K562 (cell line): ENCODE measurements around the gene STRA6. TPM values are rescaled to one million over a fixed set of nuclear protein-coding genes. Genes with fewer than 3 reads are reported as not detected.

Experiments
- ATAC-seq: fragments of 200-7000 bp; cut with Tn5 transposase; 3 replicates; pipeline ENCODE4 v1.9.1; 2020; ENCODE audit warnings: moderate library complexity
- BruUV-seq: library from RNA; stranded (reverse); fragments of 400-500 nt; replicated peaks from 2 replicates; lab custom pipeline; 2021; lab: Mats Ljungman, UMichigan
- CTCF ChIA-PET: fragments of 300-600 bp; formaldehyde crosslinking; extraction: SDS; loops from one replicate; lab custom pipeline; 2021; ENCODE audit warnings: low intra/inter-chr PET ratio; lab: Yijun Ruan, JAX
- POLR2A ChIA-PET: fragments of 300-600, 350-650 bp; sonication (Branson Sonifier 250); formaldehyde crosslinking; extraction: SDS; loops from one replicate; lab custom pipeline; 2021; ENCODE audit warnings: antibody characterized with exemption, inconsistent platforms; lab: Yijun Ruan, JAX
- DNase-seq, 4 experiments: peaks; one replicate each; pipeline versions ENCODE4 v3.0.0 to v3.0.0-alpha.2; 2011 to 2018; ENCODE audit warnings: low spot score in 3 of 4, mixed read lengths in 3 of 4; ENCODE audit errors: extremely low read depth in 1 of 4
- FAIRE-seq: peaks from 2 replicates; lab custom pipeline; 2011; peaks lifted over from hg19 to GRCh38; lab: Jason Lieb, UNC
- H2AFZ ChIP-seq: 2 replicates; pipeline ENCODE4 v1.6.0; 2011; ENCODE audit warnings: low read depth, low read length, control low read depth, inconsistent platforms
- H3K27ac ChIP-seq: fragments of 200-600 bp; 3 replicates; pipeline ENCODE4 v1.8.0; 2011; ENCODE audit warnings: low read depth, mild to moderate bottlenecking, control low read depth, inconsistent platforms, low read length, moderate library complexity, mixed read lengths; ENCODE audit errors: extremely low read depth
- H3K27me3 ChIP-seq, 2 experiments: fragments of 300-600 bp in 1 of 2; 2 replicates in 1 of 2; 3 replicates in 1 of 2; pipeline versions ENCODE4 v1.6.0 to v1.8.0; 2011; ENCODE audit warnings: inconsistent platforms in 2 of 2, low read length in 2 of 2, mild to moderate bottlenecking in 1 of 2, mixed read lengths in 1 of 2, moderate library complexity in 1 of 2; ENCODE audit not compliant: control insufficient read depth in 2 of 2, insufficient read depth in 2 of 2
- H3K36me3 ChIP-seq: fragments of 300-600 bp; 3 replicates; pipeline ENCODE4 v1.8.0; 2011; ENCODE audit warnings: mild to moderate bottlenecking, low read length, inconsistent platforms; ENCODE audit not compliant: control insufficient read depth, insufficient read depth
- H3K4me1 ChIP-seq, 2 experiments: fragments of 200-600 bp in 1 of 2; replicated peaks in 1 of 2; 2 replicates in 1 of 2; 3 replicates in 1 of 2; pipeline versions ENCODE4 v1.5.1 to v1.8.0; 2011; ENCODE audit warnings: inconsistent platforms in 2 of 2, low read length in 2 of 2, mild to moderate bottlenecking in 1 of 2, mixed read lengths in 1 of 2, moderate library complexity in 1 of 2; ENCODE audit not compliant: control insufficient read depth in 2 of 2, insufficient read depth in 2 of 2
- H3K4me2 ChIP-seq: 2 replicates; pipeline ENCODE4 v1.6.1; 2011; ENCODE audit warnings: low read length, control low read depth, inconsistent platforms, mixed read lengths; ENCODE audit not compliant: insufficient read depth
- H3K4me3 ChIP-seq: fragments of 200-600 bp; sonication (generic), shearing (Covaris generic); 2 replicates; pipeline ENCODE4 v1.5.1; 2016; ENCODE audit warnings: control low read depth, inconsistent platforms
- H3K79me2 ChIP-seq: fragments of 200-600 bp; 3 replicates; pipeline ENCODE4 v1.8.0; 2011; ENCODE audit warnings: low read length, inconsistent platforms; ENCODE audit not compliant: control insufficient read depth, insufficient read depth
- H3K9ac ChIP-seq, 2 experiments: 2 replicates each; pipeline versions ENCODE4 v1.6.0 to v1.6.1; 2011; ENCODE audit warnings: low read depth in 2 of 2, low read length in 2 of 2, control low read depth in 1 of 2, inconsistent platforms in 1 of 2, mild to moderate bottlenecking in 1 of 2, mixed read lengths in 1 of 2; ENCODE audit not compliant: insufficient read depth in 1 of 2
- H3K9me1 ChIP-seq: one replicate; pipeline ENCODE4 v1.6.0; 2011; ENCODE audit warnings: inconsistent platforms, mild to moderate bottlenecking, low read length, moderate library complexity; ENCODE audit not compliant: control insufficient read depth, insufficient read depth
- H3K9me3 ChIP-seq: replicated peaks from 2 replicates; pipeline ENCODE4 v1.5.1; 2011; ENCODE audit warnings: low read depth, low read length, inconsistent platforms; ENCODE audit not compliant: control insufficient read depth, insufficient read depth
- H4K20me1 ChIP-seq: replicated peaks from 2 replicates; pipeline ENCODE4 v1.6.1; 2011; ENCODE audit warnings: low read length, inconsistent platforms, mixed read lengths; ENCODE audit not compliant: control insufficient read depth, insufficient read depth
- CBX2 ChIP-seq: fragments of 200-600 bp; sonication (generic); IDR thresholded peaks from one replicate; pipeline ENCODE4 v1.6.1; 2012; ENCODE audit warnings: mild to moderate bottlenecking, low read length, inconsistent platforms; ENCODE audit not compliant: insufficient read depth, poor library complexity, severe bottlenecking
- ETV6 ChIP-seq, 3 experiments: fragments of 150-350 bp in 1 of 3; sonication (generic) in 1 of 3; formaldehyde crosslinking in 1 of 3; IDR thresholded peaks; 2 replicates each; pipeline versions ENCODE4 v1.6.1 to v1.8.0; 2014 to 2022; ENCODE audit warnings: borderline replicate concordance in 2 of 3, low read depth in 2 of 3, antibody characterized with exemption in 1 of 3, low read length in 1 of 3, mild to moderate bottlenecking in 1 of 3, missing genetic modification reagents in 1 of 3
- FOS ChIP-seq: IDR thresholded peaks from 3 replicates; pipeline ENCODE4 v1.6.1; 2011; ENCODE audit not compliant: insufficient read length; ENCODE audit errors: extremely low read depth
- NR2C1 ChIP-seq, 2 experiments: fragments of 450-650 bp; IDR thresholded peaks; 2 replicates each; pipeline ENCODE4 v1.6.1; 2017; ENCODE audit warnings: mild to moderate bottlenecking in 2 of 2, antibody characterized with exemption in 1 of 2, inconsistent platforms in 1 of 2, missing compliant biosample characterization in 1 of 2, missing genetic modification characterization in 1 of 2
- SMARCB1 ChIP-seq: IDR thresholded peaks from 2 replicates; pipeline ENCODE4 v1.6.1; 2011; ENCODE audit warnings: improper control_type of control experiment, low read depth; ENCODE audit not compliant: insufficient read length
- ZNF431 ChIP-seq: sonication (generic); formaldehyde crosslinking; IDR thresholded peaks from 2 replicates; pipeline ENCODE4 v1.8.0; 2022; ENCODE audit warnings: mild to moderate bottlenecking, missing genetic modification reagents
- WGBS: fragments of 100-300 bp; shearing (Covaris generic); methylation state at CpG from one replicate; pipeline ENCODE4 v1.1.6; 2016; ENCODE audit warnings: low coverage, mixed read lengths; ENCODE audit not compliant: insufficient coverage; ENCODE audit errors: missing lambda C conversion rate; 5-methylcytosine and 5-hydroxymethylcytosine counted together
- in situ Hi-C: fragments of 300-500 bp; cut with MboI; formaldehyde crosslinking; loops from 4 replicates; pipeline ENCODE4 v1.15.0; 2018; ENCODE audit warnings: inconsistent platforms, mixed read lengths
- intact Hi-C: fragments of 100-400 bp; cut with micrococcal nuclease; formaldehyde crosslinking; loops from 2 replicates; pipeline ENCODE4 v1.14.2; 2022
- polyA plus RNA-seq, 8 experiments: library from polyadenylated mRNA; depleted of rRNA in 4 of 8; stranded (reverse) in 5 of 8; unstranded in 3 of 8; fragments of >200 nt; fragmentation: Nextera tagmentation in 2 of 8; fragmentation: Illumina TruSeq in 1 of 8; extraction: Ambion mirVana in 2 of 8; extraction: Trizol in 1 of 8; gene quantifications; 2 replicates each; pipeline versions ENCODE4 v1.2.1 to v1.2.3, GENCODE V29; 2011 to 2014; ENCODE audit warnings: inconsistent platforms in 1 of 8, missing spikeins in 1 of 8
- total RNA-seq, 7 experiments: library from RNA; depleted of rRNA in 6 of 7; stranded (reverse); fragments of >200 nt in 6 of 7; fragmentation: Illumina TruSeq in 2 of 7; extraction: Trizol in 2 of 7; gene quantifications; 2 replicates each; pipeline versions ENCODE4 v1.2.1 to v1.2.3, GENCODE V29; 2011 to 2021; ENCODE audit warnings: low replicate concordance in 1 of 7
- TF ChIP-seq, protein P1 (sequence below): sonication (generic); formaldehyde crosslinking; IDR thresholded peaks from 2 replicates; pipeline ENCODE4 v1.8.0; 2023; ENCODE audit warnings: missing genetic modification reagents, mild to moderate bottlenecking, borderline replicate concordance
- TF ChIP-seq, protein P2 (sequence below): IDR thresholded peaks from 2 replicates; pipeline ENCODE4 v1.6.1; 2012; ENCODE audit warnings: low read depth, low read length, improper control_type of control experiment, borderline replicate concordance
- TF ChIP-seq, protein P3 (sequence below): fragments of 450-650 bp; formaldehyde crosslinking; IDR thresholded peaks from 2 replicates; pipeline ENCODE4 v1.4.0; 2022; ENCODE audit warnings: mild to moderate bottlenecking, moderate library complexity

Gene STRA6
- total and polyA plus RNA-seq, 9 of the 15 experiments (the other 6 are each of a cell fraction or from before 2014, with no cell fraction given): 0.04 to 2.0 (median 0.43) TPM; not detected in 2

DNA sequence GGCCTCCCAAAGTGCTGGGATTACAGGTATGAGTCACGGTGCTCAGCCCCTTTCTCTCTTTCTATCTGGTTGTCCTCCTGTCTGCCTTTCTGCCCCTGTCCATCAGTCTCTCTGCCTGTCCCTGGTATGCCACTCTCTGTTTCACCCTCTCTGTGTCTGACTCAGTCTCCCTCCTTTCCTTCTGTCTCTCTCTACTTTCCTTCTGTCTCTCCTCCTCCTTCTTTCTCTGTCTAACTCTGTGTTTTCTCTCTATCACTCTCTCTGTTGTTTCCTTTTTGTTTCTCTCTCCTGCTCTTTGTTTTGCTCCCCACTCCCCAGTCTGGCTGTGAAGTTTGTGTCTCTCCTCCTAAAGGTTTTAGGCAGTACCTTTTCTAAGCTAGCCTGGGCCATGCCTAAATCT is 9.1 kb upstream of the STRA6 start:
- Histone ChIP-seq H3K4me3 (no peak overlapping the region), H3K36me3 (no peaks in the 10 kb centered on the region), H2AFZ (no peak overlapping the region), H3K9me3 (no peaks in the 10 kb centered on the region), H3K79me2 (no peaks in the 10 kb centered on the region), H3K9me1 (no peaks in the 10 kb centered on the region), H3K9ac (peak overlapping the region in 1 of 2 experiments; percentile 45; a peak in 1 of 4 replicates), H3K4me2 (no peak overlapping the region), H3K27ac (no peak overlapping the region), H3K4me1 (peaks cover 3 to 11% of the 10 kb centered on the region in 2 experiments; a peak in 2 of 5 replicates), H4K20me1 (0 out of 2 replicates have a peak, but pooled peaks cover 4% of the 10 kb centered on the region), H3K27me3 (peaks cover 9 to 42% of the 10 kb centered on the region in 2 experiments; a peak in 4 of 5 replicates)
- DNase-seq (no peak), ATAC-seq (no peak), FAIRE-seq (no peak)
- no TSS peak for BruUV-seq
- intact Hi-C loops (no loop called here), in situ Hi-C loops (no loop called here)
- POLR2A ChIA-PET: no interaction called here
- WGBS: 33% methylated on average over 1 of the region's 1 CpG
- CTCF ChIA-PET: no interaction called here
- TF ChIP-seq, protein P1, sequence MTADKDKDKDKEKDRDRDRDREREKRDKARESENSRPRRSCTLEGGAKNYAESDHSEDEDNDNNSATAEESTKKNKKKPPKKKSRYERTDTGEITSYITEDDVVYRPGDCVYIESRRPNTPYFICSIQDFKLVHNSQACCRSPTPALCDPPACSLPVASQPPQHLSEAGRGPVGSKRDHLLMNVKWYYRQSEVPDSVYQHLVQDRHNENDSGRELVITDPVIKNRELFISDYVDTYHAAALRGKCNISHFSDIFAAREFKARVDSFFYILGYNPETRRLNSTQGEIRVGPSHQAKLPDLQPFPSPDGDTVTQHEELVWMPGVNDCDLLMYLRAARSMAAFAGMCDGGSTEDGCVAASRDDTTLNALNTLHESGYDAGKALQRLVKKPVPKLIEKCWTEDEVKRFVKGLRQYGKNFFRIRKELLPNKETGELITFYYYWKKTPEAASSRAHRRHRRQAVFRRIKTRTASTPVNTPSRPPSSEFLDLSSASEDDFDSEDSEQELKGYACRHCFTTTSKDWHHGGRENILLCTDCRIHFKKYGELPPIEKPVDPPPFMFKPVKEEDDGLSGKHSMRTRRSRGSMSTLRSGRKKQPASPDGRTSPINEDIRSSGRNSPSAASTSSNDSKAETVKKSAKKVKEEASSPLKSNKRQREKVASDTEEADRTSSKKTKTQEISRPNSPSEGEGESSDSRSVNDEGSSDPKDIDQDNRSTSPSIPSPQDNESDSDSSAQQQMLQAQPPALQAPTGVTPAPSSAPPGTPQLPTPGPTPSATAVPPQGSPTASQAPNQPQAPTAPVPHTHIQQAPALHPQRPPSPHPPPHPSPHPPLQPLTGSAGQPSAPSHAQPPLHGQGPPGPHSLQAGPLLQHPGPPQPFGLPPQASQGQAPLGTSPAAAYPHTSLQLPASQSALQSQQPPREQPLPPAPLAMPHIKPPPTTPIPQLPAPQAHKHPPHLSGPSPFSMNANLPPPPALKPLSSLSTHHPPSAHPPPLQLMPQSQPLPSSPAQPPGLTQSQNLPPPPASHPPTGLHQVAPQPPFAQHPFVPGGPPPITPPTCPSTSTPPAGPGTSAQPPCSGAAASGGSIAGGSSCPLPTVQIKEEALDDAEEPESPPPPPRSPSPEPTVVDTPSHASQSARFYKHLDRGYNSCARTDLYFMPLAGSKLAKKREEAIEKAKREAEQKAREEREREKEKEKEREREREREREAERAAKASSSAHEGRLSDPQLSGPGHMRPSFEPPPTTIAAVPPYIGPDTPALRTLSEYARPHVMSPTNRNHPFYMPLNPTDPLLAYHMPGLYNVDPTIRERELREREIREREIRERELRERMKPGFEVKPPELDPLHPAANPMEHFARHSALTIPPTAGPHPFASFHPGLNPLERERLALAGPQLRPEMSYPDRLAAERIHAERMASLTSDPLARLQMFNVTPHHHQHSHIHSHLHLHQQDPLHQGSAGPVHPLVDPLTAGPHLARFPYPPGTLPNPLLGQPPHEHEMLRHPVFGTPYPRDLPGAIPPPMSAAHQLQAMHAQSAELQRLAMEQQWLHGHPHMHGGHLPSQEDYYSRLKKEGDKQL (CRISPR knock-in tag): no peak
- TF ChIP-seq ETV6 (IDR thresholded peaks at IDR 0.05; ENCODE audit: borderline replicate concordance in 1 of 2, low read depth in 2 of 2, low read length in 1 of 2): no peak
- no peak for TF ChIP-seq ETV6 (CRISPR knock-in tag; IDR thresholded peaks at IDR 0.05; ENCODE audit: borderline replicate concordance)
- no peak for TF ChIP-seq CBX2
- TF ChIP-seq, protein P2, sequence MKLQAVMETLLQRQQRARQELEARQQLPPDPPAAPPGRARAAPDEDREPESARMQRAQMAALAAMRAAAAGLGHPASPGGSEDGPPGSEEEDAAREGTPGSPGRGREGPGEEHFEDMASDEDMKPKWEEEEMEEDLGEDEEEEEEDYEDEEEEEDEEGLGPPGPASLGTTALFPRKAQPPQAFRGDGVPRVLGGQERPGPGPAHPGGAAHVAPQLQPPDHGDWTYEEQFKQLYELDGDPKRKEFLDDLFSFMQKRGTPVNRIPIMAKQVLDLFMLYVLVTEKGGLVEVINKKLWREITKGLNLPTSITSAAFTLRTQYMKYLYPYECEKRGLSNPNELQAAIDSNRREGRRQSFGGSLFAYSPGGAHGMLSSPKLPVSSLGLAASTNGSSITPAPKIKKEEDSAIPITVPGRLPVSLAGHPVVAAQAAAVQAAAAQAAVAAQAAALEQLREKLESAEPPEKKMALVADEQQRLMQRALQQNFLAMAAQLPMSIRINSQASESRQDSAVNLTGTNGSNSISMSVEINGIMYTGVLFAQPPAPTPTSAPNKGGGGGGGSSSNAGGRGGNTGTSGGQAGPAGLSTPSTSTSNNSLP: no peak
- no peak for TF ChIP-seq NR2C1 (IDR thresholded peaks at IDR 0.05)
- no peak for TF ChIP-seq NR2C1 (tag; IDR thresholded peaks at IDR 0.05)
- no peak for TF ChIP-seq FOS
- no peak for TF ChIP-seq ZNF431 (CRISPR knock-in tag)
- no peak for TF ChIP-seq SMARCB1
- TF ChIP-seq, protein P3, sequence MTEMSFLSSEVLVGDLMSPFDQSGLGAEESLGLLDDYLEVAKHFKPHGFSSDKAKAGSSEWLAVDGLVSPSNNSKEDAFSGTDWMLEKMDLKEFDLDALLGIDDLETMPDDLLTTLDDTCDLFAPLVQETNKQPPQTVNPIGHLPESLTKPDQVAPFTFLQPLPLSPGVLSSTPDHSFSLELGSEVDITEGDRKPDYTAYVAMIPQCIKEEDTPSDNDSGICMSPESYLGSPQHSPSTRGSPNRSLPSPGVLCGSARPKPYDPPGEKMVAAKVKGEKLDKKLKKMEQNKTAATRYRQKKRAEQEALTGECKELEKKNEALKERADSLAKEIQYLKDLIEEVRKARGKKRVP: no peak
